Glutamatergic neuron (in vitro differentiated cells): ENCODE data around the gene AGK. TPM values are rescaled to one million over a fixed set of nuclear protein-coding genes. Genes with fewer than 3 reads are reported as not detected.

Experiments used
- DNase-seq: peaks from one replicate; pipeline ENCODE4 v3.0.0; 2022
- H3K27ac Mint-ChIP-seq: one replicate; pipeline ENCODE4 v1.8.0; 2020; ENCODE audit warnings: mild to moderate bottlenecking, mixed read lengths, inconsistent platforms; ENCODE audit not compliant: unreplicated experiment
- H3K27me3 Mint-ChIP-seq: one replicate; pipeline ENCODE4 v1.8.0; 2020; ENCODE audit warnings: mild to moderate bottlenecking, moderate library complexity, mixed read lengths, inconsistent platforms; ENCODE audit not compliant: unreplicated experiment
- H3K36me3 Mint-ChIP-seq: one replicate; pipeline ENCODE4 v1.8.0; 2020; ENCODE audit warnings: mild to moderate bottlenecking, mixed read lengths, inconsistent platforms; ENCODE audit not compliant: unreplicated experiment
- H3K4me1 Mint-ChIP-seq: one replicate; pipeline ENCODE4 v1.8.0; 2020; ENCODE audit warnings: mild to moderate bottlenecking, low read depth, mixed read lengths, inconsistent platforms; ENCODE audit not compliant: unreplicated experiment
- H3K4me3 Mint-ChIP-seq: one replicate; pipeline ENCODE4 v1.8.0; 2020; ENCODE audit warnings: mild to moderate bottlenecking, mixed read lengths, inconsistent platforms; ENCODE audit not compliant: unreplicated experiment
- H3K9me3 Mint-ChIP-seq: one replicate; pipeline ENCODE4 v1.8.0; 2020; ENCODE audit warnings: mild to moderate bottlenecking, moderate library complexity, mixed read lengths, inconsistent platforms; ENCODE audit not compliant: unreplicated experiment
- total RNA-seq: library from RNA; stranded (reverse); fragmentation: NEBNext Ultra II Directional; extraction: Animal tissue kit (Norgen Biotek cat#: 25700); gene quantifications from one replicate; pipeline ENCODE4 v1.2.1, GENCODE V29; 2021; ENCODE audit not compliant: unreplicated experiment
- TF ChIP-seq, protein P1 (sequence below): fragments of 200-600 bp; sonication (generic); IDR thresholded peaks from one replicate; pipeline ENCODE4 v1.5.0; 2021; ENCODE audit not compliant: partially characterized antibody, unreplicated experiment

The AGK gene
- total RNA-seq, 1 donor from 2014 or later: 26.1 TPM

DNA sequence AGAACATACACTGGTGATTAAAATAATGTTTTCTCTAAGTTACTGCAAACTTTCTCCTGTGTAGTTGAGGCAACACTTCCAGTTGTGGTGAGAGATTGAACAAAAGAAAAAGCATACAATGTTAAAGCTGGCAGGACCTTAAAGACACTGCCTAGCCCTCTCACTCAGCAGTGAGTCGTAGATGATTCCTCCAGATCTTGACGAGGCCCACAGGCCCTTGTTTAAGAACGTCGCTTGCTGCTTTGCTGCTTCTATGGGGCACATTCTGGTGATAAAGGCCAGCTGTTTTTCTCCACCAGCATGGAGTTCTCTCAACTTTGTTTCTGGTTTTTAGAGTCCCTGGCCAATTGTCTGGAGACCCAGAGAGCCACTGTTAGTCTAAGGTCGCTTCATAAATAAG, 153.5 kb downstream of the AGK start:
- H3K27me3 Mint-ChIP-seq: no peaks in the 10 kb centered on the region
- TF ChIP-seq, protein P1, sequence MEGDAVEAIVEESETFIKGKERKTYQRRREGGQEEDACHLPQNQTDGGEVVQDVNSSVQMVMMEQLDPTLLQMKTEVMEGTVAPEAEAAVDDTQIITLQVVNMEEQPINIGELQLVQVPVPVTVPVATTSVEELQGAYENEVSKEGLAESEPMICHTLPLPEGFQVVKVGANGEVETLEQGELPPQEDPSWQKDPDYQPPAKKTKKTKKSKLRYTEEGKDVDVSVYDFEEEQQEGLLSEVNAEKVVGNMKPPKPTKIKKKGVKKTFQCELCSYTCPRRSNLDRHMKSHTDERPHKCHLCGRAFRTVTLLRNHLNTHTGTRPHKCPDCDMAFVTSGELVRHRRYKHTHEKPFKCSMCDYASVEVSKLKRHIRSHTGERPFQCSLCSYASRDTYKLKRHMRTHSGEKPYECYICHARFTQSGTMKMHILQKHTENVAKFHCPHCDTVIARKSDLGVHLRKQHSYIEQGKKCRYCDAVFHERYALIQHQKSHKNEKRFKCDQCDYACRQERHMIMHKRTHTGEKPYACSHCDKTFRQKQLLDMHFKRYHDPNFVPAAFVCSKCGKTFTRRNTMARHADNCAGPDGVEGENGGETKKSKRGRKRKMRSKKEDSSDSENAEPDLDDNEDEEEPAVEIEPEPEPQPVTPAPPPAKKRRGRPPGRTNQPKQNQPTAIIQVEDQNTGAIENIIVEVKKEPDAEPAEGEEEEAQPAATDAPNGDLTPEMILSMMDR: no peak
- no peaks in the 10 kb centered on the region for H3K36me3 Mint-ChIP-seq
- H3K4me3 Mint-ChIP-seq: no peak overlapping the region
- H3K9me3 Mint-ChIP-seq: peaks cover 4% of the 10 kb centered on the region
- no peak overlapping the region for H3K27ac Mint-ChIP-seq
- DNase-seq: no peak
- peaks cover 7% of the 10 kb centered on the region for H3K4me1 Mint-ChIP-seq

Other genes with a start within 250 kb of the AGK start
- gene DENND11, start 150.8 kb downstream of the AGK start, total RNA-seq: 9.5 TPM
- not detected for gene WEE2, start 156.9 kb downstream of the AGK start, total RNA-seq
- 123 TPM for gene SSBP1, start 186.9 kb downstream of the AGK start, total RNA-seq
- gene TAS2R3, start 212.7 kb downstream of the AGK start, total RNA-seq: 1.6 TPM
- 1.0 TPM for gene TAS2R4, start 225.3 kb downstream of the AGK start, total RNA-seq
- gene TAS2R5, start 238.8 kb downstream of the AGK start, total RNA-seq: 1.3 TPM